Esophagus squamous epithelium (tissue), 5 donors: ENCODE measurements around the gene UNC13C. TPM values are rescaled to one million over a fixed set of nuclear protein-coding genes. Genes with fewer than 3 reads are reported as not detected.

Experiments used
- DNase-seq: peaks from one replicate; lab custom pipeline; 2025; lab: John Stamatoyannopoulos, UW
- H3K27ac ChIP-seq, 4 donors: fragments of 200-600 bp; sonication (generic); one replicate each; pipeline ENCODE4 v1.5.1; 2016 to 2019; ENCODE audit warnings: mild to moderate bottlenecking in 1 of 4
- H3K27me3 ChIP-seq, 4 donors: fragments of 200-600 bp; sonication (generic); 1 replicate in 3 of 4; 2 replicates in 1 of 4; pipeline versions ENCODE4 v1.5.1 to v1.6.0; 2017 to 2021; ENCODE audit warnings: antibody characterized with exemption in 1 of 4
- H3K36me3 ChIP-seq, 3 donors: fragments of 200-600 bp; sonication (generic); one replicate each; pipeline ENCODE4 v1.5.1; 2016 to 2019
- H3K4me1 ChIP-seq, 3 donors: fragments of 200-600 bp; sonication (generic); one replicate each; pipeline ENCODE4 v1.5.1; 2017 to 2019
- H3K4me3 ChIP-seq, 4 donors: fragments of 200-600 bp; sonication (generic); 1 replicate in 3 of 4; 2 replicates in 1 of 4; pipeline ENCODE4 v1.5.1; 2016 to 2019; ENCODE audit warnings: mild to moderate bottlenecking in 2 of 4, moderate library complexity in 1 of 4
- H3K9me3 ChIP-seq, 3 donors: fragments of 200-600 bp; sonication (generic); one replicate each; pipeline ENCODE4 v1.5.1; 2016 to 2019
- POLR2A ChIP-seq, 4 donors: fragments of 450-650 bp; IDR thresholded peaks; one replicate each; pipeline ENCODE4 v1.6.1; 2017; ENCODE audit warnings: antibody characterized with exemption in 4 of 4, mild to moderate bottlenecking in 4 of 4, moderate library complexity in 3 of 4
- WGBS, 2 donors: methylation state at CpG; one replicate each; pipeline ENCODE4 v1.1.5; 2018; 5-methylcytosine and 5-hydroxymethylcytosine counted together
- intact Hi-C: fragments of 100-400 bp; cut with DNase I; formaldehyde crosslinking; loops from one replicate; pipeline ENCODE4 v1.15.0; 2022
- total RNA-seq, 4 donors: library from RNA; depleted of rRNA; stranded (reverse); fragments of >200 nt; gene quantifications; one replicate each; pipeline ENCODE4 v1.1.0, GENCODE V29; 2016
- TF ChIP-seq, protein P1 (sequence below), 6 experiments: fragments of 450-650 bp in 4 of 6; fragments of 200-600 bp in 2 of 6; sonication (generic) in 2 of 6; IDR thresholded peaks; one replicate each; pipeline ENCODE4 v1.5.1; 2016 to 2019; ENCODE audit warnings: antibody characterized with exemption in 6 of 6, mild to moderate bottlenecking in 4 of 6, moderate library complexity in 4 of 6
- donor health status: DM: yes; HTN: yes; CAD: no.

UNC13C gene
- total RNA-seq, 4 donors from 2014 or later = 0.18 to 0.19 TPM; not detected in 2

GRCh38 chr15:54109014-54109413 is 130.8 kb downstream of the UNC13C start:
- no peak overlapping the region for H3K27ac ChIP-seq
- no peaks in the 10 kb centered on the region for H3K4me1 ChIP-seq
- H3K4me3 ChIP-seq = no peak overlapping the region
- H3K36me3 ChIP-seq = no peaks in the 10 kb centered on the region
- H3K27me3 ChIP-seq = no peaks in the 10 kb centered on the region
- WGBS, 2 donors = 20 to 64% methylated on average over 1 to 2 of the region's 2 CpGs
- H3K9me3 ChIP-seq = no peaks in the 10 kb centered on the region
- DNase-seq = no peak
- intact Hi-C loops = no loop called here
- TF ChIP-seq POLR2A (IDR thresholded peaks at IDR 0.05) = no peak
- TF ChIP-seq, protein P1, sequence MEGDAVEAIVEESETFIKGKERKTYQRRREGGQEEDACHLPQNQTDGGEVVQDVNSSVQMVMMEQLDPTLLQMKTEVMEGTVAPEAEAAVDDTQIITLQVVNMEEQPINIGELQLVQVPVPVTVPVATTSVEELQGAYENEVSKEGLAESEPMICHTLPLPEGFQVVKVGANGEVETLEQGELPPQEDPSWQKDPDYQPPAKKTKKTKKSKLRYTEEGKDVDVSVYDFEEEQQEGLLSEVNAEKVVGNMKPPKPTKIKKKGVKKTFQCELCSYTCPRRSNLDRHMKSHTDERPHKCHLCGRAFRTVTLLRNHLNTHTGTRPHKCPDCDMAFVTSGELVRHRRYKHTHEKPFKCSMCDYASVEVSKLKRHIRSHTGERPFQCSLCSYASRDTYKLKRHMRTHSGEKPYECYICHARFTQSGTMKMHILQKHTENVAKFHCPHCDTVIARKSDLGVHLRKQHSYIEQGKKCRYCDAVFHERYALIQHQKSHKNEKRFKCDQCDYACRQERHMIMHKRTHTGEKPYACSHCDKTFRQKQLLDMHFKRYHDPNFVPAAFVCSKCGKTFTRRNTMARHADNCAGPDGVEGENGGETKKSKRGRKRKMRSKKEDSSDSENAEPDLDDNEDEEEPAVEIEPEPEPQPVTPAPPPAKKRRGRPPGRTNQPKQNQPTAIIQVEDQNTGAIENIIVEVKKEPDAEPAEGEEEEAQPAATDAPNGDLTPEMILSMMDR (IDR thresholded peaks at IDR 0.05) = no peak

DNA sequence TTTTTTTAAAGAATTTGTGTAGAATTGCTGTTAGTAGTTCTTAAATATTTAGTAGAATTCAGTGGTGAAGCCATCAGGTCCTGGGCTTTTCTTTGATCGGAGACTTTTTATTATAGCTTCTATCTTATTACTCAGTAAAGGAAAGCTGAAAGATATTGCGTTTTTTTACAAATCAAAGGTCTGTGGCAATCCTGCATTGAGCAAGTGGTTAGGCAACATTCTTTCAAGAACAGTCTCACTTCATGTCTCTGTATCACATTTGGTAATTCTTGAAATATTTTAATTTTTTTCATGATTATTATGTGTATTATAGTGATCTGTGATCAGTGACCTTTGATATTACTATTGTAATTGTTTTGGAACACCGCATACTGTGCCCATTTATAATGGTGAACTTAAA is 140.8 kb downstream of the UNC13C start:
- TF ChIP-seq, protein P1 (IDR thresholded peaks at IDR 0.05) = no peak
- TF ChIP-seq POLR2A (IDR thresholded peaks at IDR 0.05) = no peak
- intact Hi-C loops = no loop called here
- Histone ChIP-seq H3K36me3 (no peaks in the 10 kb centered on the region), H3K4me1 (no peaks in the 10 kb centered on the region), H3K9me3 (no peaks in the 10 kb centered on the region), H3K27ac (no peak overlapping the region), H3K4me3 (no peak overlapping the region), H3K27me3 (no peaks in the 10 kb centered on the region)
- WGBS, 2 donors = 78 to 79% methylated on average over 3 of the region's 3 CpGs
- DNase-seq = no peak

GRCh38 chr15:54120949-54121463 is 142.8 kb downstream of the UNC13C start:
- Histone ChIP-seq H3K4me1 (no peaks in the 10 kb centered on the region), H3K27me3 (no peaks in the 10 kb centered on the region), H3K27ac (no peak overlapping the region), H3K9me3 (no peaks in the 10 kb centered on the region), H3K36me3 (no peaks in the 10 kb centered on the region), H3K4me3 (no peak overlapping the region)
- intact Hi-C loops = no loop called here
- no peak for DNase-seq
- no peak for TF ChIP-seq POLR2A (IDR thresholded peaks at IDR 0.05)
- TF ChIP-seq, protein P1 (IDR thresholded peaks at IDR 0.05) = no peak
- 84 to 89% methylated on average over 5 of the region's 5 CpGs for WGBS, 2 donors

GRCh38 chr15:54127574-54127973 is 149.3 kb downstream of the UNC13C start:
- 74 to 84% methylated on average over 2 of the region's 2 CpGs for WGBS, 2 donors
- intact Hi-C loops = no loop called here
- Histone ChIP-seq H3K27me3 (no peaks in the 10 kb centered on the region), H3K36me3 (no peaks in the 10 kb centered on the region), H3K4me3 (no peak overlapping the region), H3K9me3 (no peaks in the 10 kb centered on the region), H3K27ac (no peak overlapping the region), H3K4me1 (no peaks in the 10 kb centered on the region)
- DNase-seq = no peak
- TF ChIP-seq, protein P1 (IDR thresholded peaks at IDR 0.05) = no peak
- no peak for TF ChIP-seq POLR2A (IDR thresholded peaks at IDR 0.05)

GRCh38 chr15:54131410-54131809 is 153.2 kb downstream of the UNC13C start:
- Histone ChIP-seq H3K36me3 (no peaks in the 10 kb centered on the region), H3K27ac (no peak overlapping the region), H3K27me3 (no peaks in the 10 kb centered on the region), H3K4me3 (no peak overlapping the region), H3K9me3 (no peaks in the 10 kb centered on the region), H3K4me1 (no peaks in the 10 kb centered on the region)
- no peak for TF ChIP-seq POLR2A (IDR thresholded peaks at IDR 0.05)
- TF ChIP-seq, protein P1 (IDR thresholded peaks at IDR 0.05) = no peak
- WGBS, 2 donors = 31 to 49% methylated on average over 3 of the region's 3 CpGs
- DNase-seq = no peak
- intact Hi-C loops = no loop called here
